Suprapubic skin (tissue), 4 donors: ENCODE results near the gene RAD50.

Experiments
- POLR2A ChIP-seq, 2 donors: fragments of 450-650 bp; IDR thresholded peaks; one replicate each; pipeline ENCODE4 v1.6.1; 2017; ENCODE audit warnings: antibody characterized with exemption in 2 of 2, mild to moderate bottlenecking in 2 of 2, moderate library complexity in 2 of 2
- POLR2AphosphoS5 ChIP-seq, 3 donors: sonication (generic); formaldehyde crosslinking; IDR thresholded peaks; one replicate each; pipeline ENCODE4 v1.6.1; 2017; ENCODE audit warnings: antibody characterized with exemption in 3 of 3
- TF ChIP-seq, protein P1 (sequence below), 2 donors: fragments of 200-600 bp in 1 of 2; fragments of 450-650 bp in 1 of 2; sonication (generic) in 1 of 2; IDR thresholded peaks; one replicate each; pipeline ENCODE4 v1.5.1; 2016 to 2019; ENCODE audit warnings: antibody characterized with exemption in 2 of 2, mild to moderate bottlenecking in 1 of 2, moderate library complexity in 1 of 2

DNA sequence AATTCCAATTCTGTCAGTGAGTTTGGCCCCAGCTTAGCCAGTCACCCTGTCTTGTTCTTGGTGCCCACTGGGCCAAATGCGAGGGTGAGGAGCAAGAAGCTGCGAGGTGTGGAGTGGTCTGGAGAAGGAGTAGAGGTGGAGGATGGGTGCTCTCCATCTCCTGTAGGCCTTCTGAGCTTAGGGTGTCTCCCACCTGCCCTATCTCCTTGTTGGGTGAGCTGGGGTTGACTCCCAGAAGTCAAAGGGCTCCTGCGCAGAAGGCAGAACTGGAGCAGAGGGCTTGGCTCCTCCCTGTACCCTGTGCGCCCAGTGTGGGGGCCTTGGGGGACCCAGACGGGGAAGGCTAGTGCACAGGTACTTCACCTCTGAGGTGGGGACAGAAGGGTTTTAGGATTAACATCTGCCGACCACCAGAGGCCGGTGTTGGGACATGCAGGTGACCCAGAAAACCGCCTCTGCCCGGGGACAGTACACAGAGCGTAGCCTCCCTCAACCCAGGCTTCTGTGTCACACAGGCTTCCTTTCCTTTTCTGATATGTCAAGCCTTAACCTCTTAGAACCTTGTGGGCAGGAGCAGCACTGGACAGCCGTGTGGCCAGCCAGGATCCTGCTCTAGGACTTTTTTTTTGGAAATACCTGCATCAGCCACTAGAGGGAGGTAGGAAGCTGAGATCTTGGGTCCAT, 30.3 kb upstream of the RAD50 start:
- TF ChIP-seq, protein P1, sequence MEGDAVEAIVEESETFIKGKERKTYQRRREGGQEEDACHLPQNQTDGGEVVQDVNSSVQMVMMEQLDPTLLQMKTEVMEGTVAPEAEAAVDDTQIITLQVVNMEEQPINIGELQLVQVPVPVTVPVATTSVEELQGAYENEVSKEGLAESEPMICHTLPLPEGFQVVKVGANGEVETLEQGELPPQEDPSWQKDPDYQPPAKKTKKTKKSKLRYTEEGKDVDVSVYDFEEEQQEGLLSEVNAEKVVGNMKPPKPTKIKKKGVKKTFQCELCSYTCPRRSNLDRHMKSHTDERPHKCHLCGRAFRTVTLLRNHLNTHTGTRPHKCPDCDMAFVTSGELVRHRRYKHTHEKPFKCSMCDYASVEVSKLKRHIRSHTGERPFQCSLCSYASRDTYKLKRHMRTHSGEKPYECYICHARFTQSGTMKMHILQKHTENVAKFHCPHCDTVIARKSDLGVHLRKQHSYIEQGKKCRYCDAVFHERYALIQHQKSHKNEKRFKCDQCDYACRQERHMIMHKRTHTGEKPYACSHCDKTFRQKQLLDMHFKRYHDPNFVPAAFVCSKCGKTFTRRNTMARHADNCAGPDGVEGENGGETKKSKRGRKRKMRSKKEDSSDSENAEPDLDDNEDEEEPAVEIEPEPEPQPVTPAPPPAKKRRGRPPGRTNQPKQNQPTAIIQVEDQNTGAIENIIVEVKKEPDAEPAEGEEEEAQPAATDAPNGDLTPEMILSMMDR (IDR thresholded peaks at IDR 0.05), result peak; percentile 55 to 67
- no peak for TF ChIP-seq POLR2A (IDR thresholded peaks at IDR 0.05)
- TF ChIP-seq POLR2AphosphoS5 (IDR thresholded peaks at IDR 0.05), result no peak
